Vagina (tissue), 2 donors: ENCODE measurements around the gene LRRC4B.

Experiments
- POLR2A ChIP-seq, 2 donors: fragments of 450-650 bp; IDR thresholded peaks; one replicate each; pipeline ENCODE4 v1.6.1; 2017; ENCODE audit warnings: antibody characterized with exemption in 2 of 2, mild to moderate bottlenecking in 2 of 2, moderate library complexity in 2 of 2
- POLR2AphosphoS5 ChIP-seq, 2 donors: sonication (generic); formaldehyde crosslinking; IDR thresholded peaks; one replicate each; pipeline ENCODE4 v1.9.0; 2017; ENCODE audit warnings: antibody characterized with exemption in 2 of 2, mild to moderate bottlenecking in 2 of 2, low read depth in 1 of 2; ENCODE audit not compliant: insufficient read depth in 1 of 2
- TF ChIP-seq, protein P1 (sequence below), 3 experiments: fragments of 450-650 bp in 2 of 3; fragments of 200-600 bp in 1 of 3; sonication (generic) in 1 of 3; IDR thresholded peaks; one replicate each; pipeline ENCODE4 v1.5.1; 2017 to 2019; ENCODE audit warnings: antibody characterized with exemption in 3 of 3, mild to moderate bottlenecking in 2 of 3, moderate library complexity in 2 of 3

DNA sequence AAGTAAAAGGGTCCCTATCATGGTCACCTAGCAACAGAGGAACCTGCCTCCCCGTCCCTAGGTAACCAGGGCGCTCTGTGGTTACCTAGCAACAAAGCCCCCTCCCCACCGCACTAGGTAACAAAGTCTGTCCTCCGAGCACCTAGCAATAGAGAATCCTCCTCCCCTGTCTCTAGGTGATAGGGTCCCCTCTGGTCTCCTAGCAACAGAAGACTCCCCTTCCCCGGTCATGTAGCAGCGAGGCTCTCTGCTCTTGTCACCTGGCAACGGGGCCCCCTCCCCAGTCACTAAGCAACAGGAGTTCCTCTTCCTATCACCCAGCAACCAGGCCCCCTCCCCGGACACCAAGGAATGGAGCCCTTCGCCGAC is 57.6 kb downstream of the LRRC4B start:
- no peak for TF ChIP-seq POLR2AphosphoS5 (IDR thresholded peaks at IDR 0.05; ENCODE audit: insufficient read depth in 1 of 2, low read depth in 1 of 2)
- TF ChIP-seq, protein P1, sequence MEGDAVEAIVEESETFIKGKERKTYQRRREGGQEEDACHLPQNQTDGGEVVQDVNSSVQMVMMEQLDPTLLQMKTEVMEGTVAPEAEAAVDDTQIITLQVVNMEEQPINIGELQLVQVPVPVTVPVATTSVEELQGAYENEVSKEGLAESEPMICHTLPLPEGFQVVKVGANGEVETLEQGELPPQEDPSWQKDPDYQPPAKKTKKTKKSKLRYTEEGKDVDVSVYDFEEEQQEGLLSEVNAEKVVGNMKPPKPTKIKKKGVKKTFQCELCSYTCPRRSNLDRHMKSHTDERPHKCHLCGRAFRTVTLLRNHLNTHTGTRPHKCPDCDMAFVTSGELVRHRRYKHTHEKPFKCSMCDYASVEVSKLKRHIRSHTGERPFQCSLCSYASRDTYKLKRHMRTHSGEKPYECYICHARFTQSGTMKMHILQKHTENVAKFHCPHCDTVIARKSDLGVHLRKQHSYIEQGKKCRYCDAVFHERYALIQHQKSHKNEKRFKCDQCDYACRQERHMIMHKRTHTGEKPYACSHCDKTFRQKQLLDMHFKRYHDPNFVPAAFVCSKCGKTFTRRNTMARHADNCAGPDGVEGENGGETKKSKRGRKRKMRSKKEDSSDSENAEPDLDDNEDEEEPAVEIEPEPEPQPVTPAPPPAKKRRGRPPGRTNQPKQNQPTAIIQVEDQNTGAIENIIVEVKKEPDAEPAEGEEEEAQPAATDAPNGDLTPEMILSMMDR (IDR thresholded peaks at IDR 0.05), result no peak
- TF ChIP-seq POLR2A (IDR thresholded peaks at IDR 0.05), result no peak
